Measurements from ENCODE around the gene COL24A1. TPM values are rescaled to one million over a fixed set of nuclear protein-coding genes. Genes with fewer than 3 reads are reported as not detected.

The COL24A1 gene
- total RNA-seq, 1 donor from 2014 or later: under 0.01 TPM

DNA sequence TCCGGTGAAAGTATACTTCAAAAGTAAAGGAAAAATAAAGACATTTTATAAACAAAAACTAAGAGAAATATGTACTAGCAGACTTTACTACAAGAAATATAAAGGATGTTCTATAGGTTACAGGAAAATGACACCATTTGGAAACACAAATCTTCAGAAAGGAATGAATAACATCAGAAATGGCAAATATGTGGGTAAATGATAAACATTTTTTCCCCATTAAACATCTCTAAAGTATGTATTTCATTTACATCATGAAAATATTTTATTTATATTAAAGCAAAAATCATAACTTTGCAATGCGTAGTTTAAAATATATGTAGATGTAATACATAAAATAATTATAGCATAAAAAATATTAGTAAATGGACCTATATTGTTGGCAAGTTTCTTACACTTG is 264.2 kb downstream of the COL24A1 start:
- FAIRE-seq (no peak), DNase-seq (ENCODE audit: low read depth) (no peak)
- TF ChIP-seq, protein P1, sequence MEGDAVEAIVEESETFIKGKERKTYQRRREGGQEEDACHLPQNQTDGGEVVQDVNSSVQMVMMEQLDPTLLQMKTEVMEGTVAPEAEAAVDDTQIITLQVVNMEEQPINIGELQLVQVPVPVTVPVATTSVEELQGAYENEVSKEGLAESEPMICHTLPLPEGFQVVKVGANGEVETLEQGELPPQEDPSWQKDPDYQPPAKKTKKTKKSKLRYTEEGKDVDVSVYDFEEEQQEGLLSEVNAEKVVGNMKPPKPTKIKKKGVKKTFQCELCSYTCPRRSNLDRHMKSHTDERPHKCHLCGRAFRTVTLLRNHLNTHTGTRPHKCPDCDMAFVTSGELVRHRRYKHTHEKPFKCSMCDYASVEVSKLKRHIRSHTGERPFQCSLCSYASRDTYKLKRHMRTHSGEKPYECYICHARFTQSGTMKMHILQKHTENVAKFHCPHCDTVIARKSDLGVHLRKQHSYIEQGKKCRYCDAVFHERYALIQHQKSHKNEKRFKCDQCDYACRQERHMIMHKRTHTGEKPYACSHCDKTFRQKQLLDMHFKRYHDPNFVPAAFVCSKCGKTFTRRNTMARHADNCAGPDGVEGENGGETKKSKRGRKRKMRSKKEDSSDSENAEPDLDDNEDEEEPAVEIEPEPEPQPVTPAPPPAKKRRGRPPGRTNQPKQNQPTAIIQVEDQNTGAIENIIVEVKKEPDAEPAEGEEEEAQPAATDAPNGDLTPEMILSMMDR (IDR thresholded peaks at IDR 0.05; ENCODE audit: insufficient read depth, low read length, severe bottlenecking): no peak
- H3K36me3 ChIP-seq (ENCODE audit: control insufficient read depth, insufficient read depth, low read length): no peaks in the 10 kb centered on the region
- no peaks in the 10 kb centered on the region for H3K27me3 ChIP-seq (ENCODE audit: control insufficient read depth, insufficient read depth, low read length)
- H3K4me3 ChIP-seq (ENCODE audit: low read depth, low read length): no peak overlapping the region

DNA sequence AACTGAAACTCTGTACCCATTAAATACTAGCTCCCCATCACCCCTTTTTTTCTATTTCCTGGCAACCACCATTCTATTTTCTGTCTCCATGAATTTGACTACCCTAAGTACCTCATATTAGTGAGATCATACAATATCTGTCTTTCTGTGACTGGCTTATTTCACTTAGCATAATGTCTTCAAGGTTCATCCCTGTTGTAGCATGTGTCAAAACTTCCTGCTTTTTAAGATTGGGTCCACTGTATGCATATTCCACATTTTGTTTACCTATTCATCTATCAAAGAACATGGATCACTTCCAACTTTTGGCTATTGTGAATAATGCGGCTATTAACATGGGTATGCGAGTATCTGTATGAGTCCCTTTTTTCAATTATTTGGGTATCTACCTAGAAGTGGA is 266.7 kb downstream of the COL24A1 start:
- DNase-seq (ENCODE audit: low read depth) (no peak), FAIRE-seq (no peak)
- Histone ChIP-seq H3K27me3 (ENCODE audit: control insufficient read depth, insufficient read depth, low read length) (no peaks in the 10 kb centered on the region), H3K36me3 (ENCODE audit: control insufficient read depth, insufficient read depth, low read length) (no peaks in the 10 kb centered on the region), H3K4me3 (ENCODE audit: low read depth, low read length) (no peak overlapping the region)
- TF ChIP-seq, protein P1 (IDR thresholded peaks at IDR 0.05; ENCODE audit: insufficient read depth, low read length, severe bottlenecking): no peak

DNA sequence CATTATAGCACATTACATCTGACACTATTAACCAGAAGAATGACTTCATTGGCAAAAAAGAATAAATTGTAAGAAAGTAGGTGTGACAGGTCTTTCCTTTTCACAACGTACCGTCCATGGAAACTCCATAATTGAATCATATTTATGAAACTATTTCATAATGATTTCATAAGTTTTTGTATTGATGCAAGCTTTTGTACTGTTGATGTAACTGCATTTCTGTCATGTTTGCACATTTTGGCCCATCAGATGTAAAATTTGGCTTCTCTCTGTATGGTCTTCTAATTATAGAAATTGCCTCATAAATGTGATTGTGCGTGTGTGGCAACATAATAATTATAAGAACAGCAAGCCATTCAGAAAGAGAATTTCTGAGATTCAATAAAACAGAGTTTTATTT is 267.7 kb downstream of the COL24A1 start:
- Histone ChIP-seq H3K36me3 (ENCODE audit: control insufficient read depth, insufficient read depth, low read length) (no peaks in the 10 kb centered on the region), H3K4me3 (ENCODE audit: low read depth, low read length) (no peak overlapping the region), H3K27me3 (ENCODE audit: control insufficient read depth, insufficient read depth, low read length) (no peaks in the 10 kb centered on the region)
- FAIRE-seq: no peak
- no peak for DNase-seq (ENCODE audit: low read depth)
- TF ChIP-seq, protein P1 (IDR thresholded peaks at IDR 0.05; ENCODE audit: insufficient read depth, low read length, severe bottlenecking): no peak

DNA sequence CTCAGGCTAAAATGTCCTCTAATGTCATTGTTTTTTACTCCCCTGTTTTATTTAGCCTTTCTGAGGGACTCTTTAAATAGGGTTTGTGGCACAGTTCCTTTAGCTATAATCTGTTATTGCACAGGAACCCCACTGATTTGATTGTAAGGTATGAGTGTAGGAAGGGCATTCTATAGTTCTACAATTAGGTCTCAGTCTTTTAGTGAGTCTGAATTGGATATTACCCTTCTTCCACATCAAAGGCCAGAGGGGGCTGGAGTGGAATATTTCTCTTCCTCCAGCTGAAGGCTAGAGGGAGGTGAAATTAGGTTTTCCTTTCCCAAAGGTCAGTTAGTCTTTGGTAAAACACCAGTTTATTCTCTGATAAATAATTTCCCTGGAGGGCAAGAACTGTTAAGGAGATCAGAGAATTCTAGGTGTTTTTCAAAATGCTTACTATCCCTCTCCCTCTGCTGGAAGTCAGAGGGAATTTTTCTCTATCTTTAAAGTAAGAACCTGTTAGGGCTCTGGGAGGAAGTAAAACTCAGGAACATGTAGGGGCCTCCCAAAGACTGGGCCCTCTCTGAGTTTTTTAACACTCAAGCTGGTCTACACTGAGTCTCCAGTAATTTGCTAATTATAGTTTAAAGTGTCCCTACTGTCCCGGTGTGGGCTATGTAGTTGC is 272.1 kb downstream of the COL24A1 start:
- TF ChIP-seq, protein P1 (IDR thresholded peaks at IDR 0.05; ENCODE audit: insufficient read depth, low read length, severe bottlenecking): peak; percentile 39
- FAIRE-seq (no peak), DNase-seq (ENCODE audit: low read depth) (peak; percentile 33)
- H3K36me3 ChIP-seq (ENCODE audit: control insufficient read depth, insufficient read depth, low read length): no peaks in the 10 kb centered on the region
- no peaks in the 10 kb centered on the region for H3K27me3 ChIP-seq (ENCODE audit: control insufficient read depth, insufficient read depth, low read length)
- H3K4me3 ChIP-seq (ENCODE audit: low read depth, low read length): no peak overlapping the region

DNA sequence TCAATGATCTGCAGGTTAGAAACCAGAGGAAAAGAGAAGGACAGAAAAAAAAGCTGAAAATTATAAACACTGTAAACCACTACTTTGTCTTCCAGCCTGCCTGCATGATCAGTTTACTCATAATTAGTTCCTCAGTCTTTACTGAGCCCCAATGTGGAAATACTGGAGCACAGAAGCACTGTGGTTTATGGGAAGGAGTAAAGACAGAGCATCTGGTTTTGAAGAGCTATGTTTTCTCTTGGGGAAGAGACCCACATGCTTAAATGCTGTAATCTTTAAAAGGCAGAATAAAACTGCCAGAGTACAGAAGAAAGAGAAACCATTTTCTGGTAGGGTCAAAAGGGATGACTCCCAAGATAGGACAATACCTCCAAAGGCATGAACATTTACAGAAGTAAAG is 289.4 kb downstream of the COL24A1 start:
- no peaks in the 10 kb centered on the region for H3K36me3 ChIP-seq (ENCODE audit: control insufficient read depth, insufficient read depth, low read length)
- DNase-seq (ENCODE audit: low read depth) (no peak), FAIRE-seq (no peak)
- TF ChIP-seq, protein P1 (IDR thresholded peaks at IDR 0.05; ENCODE audit: insufficient read depth, low read length, severe bottlenecking): no peak
- H3K4me3 ChIP-seq (ENCODE audit: low read depth, low read length): no peak overlapping the region
- no peaks in the 10 kb centered on the region for H3K27me3 ChIP-seq (ENCODE audit: control insufficient read depth, insufficient read depth, low read length)

DNA sequence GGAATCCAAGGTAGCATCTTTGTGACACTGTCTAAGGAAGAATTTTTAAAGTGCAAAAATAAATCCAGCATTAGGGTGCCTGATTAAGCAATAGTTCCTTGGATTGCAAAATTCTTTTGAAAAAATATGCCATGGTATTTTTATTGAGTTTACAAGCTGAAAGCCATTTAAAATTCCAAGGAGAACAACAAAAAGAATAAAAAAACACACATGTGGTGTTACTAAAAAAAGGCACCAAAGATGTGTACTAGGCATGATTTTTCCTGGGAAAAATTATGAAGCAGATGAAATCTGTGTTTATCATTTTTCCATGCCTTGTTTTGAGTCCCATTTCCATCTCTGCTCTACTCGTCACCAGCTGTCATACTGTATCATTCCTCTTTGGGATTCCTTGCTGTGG is 291.4 kb downstream of the COL24A1 start:
- DNase-seq (ENCODE audit: low read depth): no peak
- TF ChIP-seq, protein P1 (IDR thresholded peaks at IDR 0.05; ENCODE audit: insufficient read depth, low read length, severe bottlenecking): no peak
- no peak for FAIRE-seq
- no peaks in the 10 kb centered on the region for H3K27me3 ChIP-seq (ENCODE audit: control insufficient read depth, insufficient read depth, low read length)
- no peak overlapping the region for H3K4me3 ChIP-seq (ENCODE audit: low read depth, low read length)
- H3K36me3 ChIP-seq (ENCODE audit: control insufficient read depth, insufficient read depth, low read length): no peaks in the 10 kb centered on the region

Measured in bronchial epithelial cell (primary cell).